ENCODE results near the gene CASP8.

CASP8 gene

GRCh38 chr2:201270293-201271001, 10.1 kb downstream of the CASP8 start:
- TF ChIP-seq CTCF (IDR thresholded peaks at IDR 0.05; ENCODE audit: insufficient read depth, missing control alignments): no peak
- DNase-seq (ENCODE audit: insufficient read length, low spot score): no peak
- no peak for FAIRE-seq

- FAIRE-seq: no peak
- TF ChIP-seq CTCF (IDR thresholded peaks at IDR 0.05; ENCODE audit: insufficient read depth, missing control alignments): no peak
- DNase-seq (ENCODE audit: insufficient read length, low spot score): no peak
Observed at GRCh38 chr2:201271917-201272316, 11.6 kb downstream of the CASP8 start.

- no peak for TF ChIP-seq CTCF (IDR thresholded peaks at IDR 0.05; ENCODE audit: insufficient read depth, missing control alignments)
- FAIRE-seq: no peak
- DNase-seq (ENCODE audit: insufficient read length, low spot score): no peak
Observed at GRCh38 chr2:201273330-201273983, 13.1 kb downstream of the CASP8 start.

- no peak for TF ChIP-seq CTCF (IDR thresholded peaks at IDR 0.05; ENCODE audit: insufficient read depth, missing control alignments)
- no peak for FAIRE-seq
Observed at GRCh38 chr2:201275069-201275468, 14.7 kb downstream of the CASP8 start.

GRCh38 chr2:201275990-201276389, 15.7 kb downstream of the CASP8 start:
- TF ChIP-seq CTCF (IDR thresholded peaks at IDR 0.05; ENCODE audit: insufficient read depth, missing control alignments): no peak
- DNase-seq (ENCODE audit: insufficient read length, low spot score) (no peak), FAIRE-seq (no peak)

More at GRCh38 chr2:201275069-201275468, 14.7 kb downstream of the CASP8 start:
- DNase-seq (ENCODE audit: insufficient read length, low spot score): no peak

- TF ChIP-seq CTCF (IDR thresholded peaks at IDR 0.05; ENCODE audit: insufficient read depth, missing control alignments): no peak
- DNase-seq (ENCODE audit: insufficient read length, low spot score) (no peak), FAIRE-seq (no peak)
Observed at GRCh38 chr2:201276511-201276910, 16.2 kb downstream of the CASP8 start.

GRCh38 chr2:201279079-201279478, 18.7 kb downstream of the CASP8 start:
- TF ChIP-seq CTCF (IDR thresholded peaks at IDR 0.05; ENCODE audit: insufficient read depth, missing control alignments): no peak
- FAIRE-seq (no peak), DNase-seq (ENCODE audit: insufficient read length, low spot score) (no peak)

Measured in D721Med (cell line).